Vagina (tissue), 2 donors: ENCODE results near the gene RUNX3. TPM values are rescaled to one million over a fixed set of nuclear protein-coding genes. Genes with fewer than 3 reads are reported as not detected.

Experiments
- DNase-seq, 2 donors: peaks; one replicate each; pipeline ENCODE4 v3.0.0-alpha.2; 2017; ENCODE audit errors: extremely low spot score in 2 of 2
- H3K27ac ChIP-seq: fragments of 200-600 bp; sonication (generic); one replicate; pipeline ENCODE4 v1.5.1; 2019
- H3K27me3 ChIP-seq: fragments of 200-600 bp; sonication (generic); one replicate; pipeline ENCODE4 v1.5.1; 2019
- H3K36me3 ChIP-seq, 2 donors: fragments of 200-600 bp; sonication (generic); one replicate each; pipeline ENCODE4 v1.5.1; 2017 to 2019
- H3K4me1 ChIP-seq: fragments of 200-600 bp; sonication (generic); one replicate; pipeline ENCODE4 v1.5.1; 2019
- H3K4me3 ChIP-seq, 2 donors: fragments of 200-600 bp; sonication (generic); 1 replicate in 1 of 2; 2 replicates in 1 of 2; pipeline ENCODE4 v1.5.1; 2016 to 2019
- H3K9me3 ChIP-seq: fragments of 200-600 bp; sonication (generic); one replicate; pipeline ENCODE4 v1.5.1; 2019
- POLR2A ChIP-seq, 2 donors: fragments of 450-650 bp; IDR thresholded peaks; one replicate each; pipeline ENCODE4 v1.6.1; 2017; ENCODE audit warnings: antibody characterized with exemption in 2 of 2, mild to moderate bottlenecking in 2 of 2, moderate library complexity in 2 of 2
- POLR2AphosphoS5 ChIP-seq, 2 donors: sonication (generic); formaldehyde crosslinking; IDR thresholded peaks; one replicate each; pipeline ENCODE4 v1.9.0; 2017; ENCODE audit warnings: antibody characterized with exemption in 2 of 2, mild to moderate bottlenecking in 2 of 2, low read depth in 1 of 2; ENCODE audit not compliant: insufficient read depth in 1 of 2
- intact Hi-C: fragments of 100-400 bp; cut with DNase I; formaldehyde crosslinking; loops from one replicate; pipeline ENCODE4 v1.15.1; 2023
- total RNA-seq: library from RNA; depleted of rRNA; stranded (reverse); fragments of >200 nt; gene quantifications from one replicate; pipeline ENCODE4 v1.2.3, GENCODE V29; 2016
- TF ChIP-seq, protein P1 (sequence below), 3 experiments: fragments of 450-650 bp in 2 of 3; fragments of 200-600 bp in 1 of 3; sonication (generic) in 1 of 3; IDR thresholded peaks; one replicate each; pipeline ENCODE4 v1.5.1; 2017 to 2019; ENCODE audit warnings: antibody characterized with exemption in 3 of 3, mild to moderate bottlenecking in 2 of 3, moderate library complexity in 2 of 3

RUNX3 gene
- total RNA-seq, 1 donor from 2014 or later = 4.2 TPM

DNA sequence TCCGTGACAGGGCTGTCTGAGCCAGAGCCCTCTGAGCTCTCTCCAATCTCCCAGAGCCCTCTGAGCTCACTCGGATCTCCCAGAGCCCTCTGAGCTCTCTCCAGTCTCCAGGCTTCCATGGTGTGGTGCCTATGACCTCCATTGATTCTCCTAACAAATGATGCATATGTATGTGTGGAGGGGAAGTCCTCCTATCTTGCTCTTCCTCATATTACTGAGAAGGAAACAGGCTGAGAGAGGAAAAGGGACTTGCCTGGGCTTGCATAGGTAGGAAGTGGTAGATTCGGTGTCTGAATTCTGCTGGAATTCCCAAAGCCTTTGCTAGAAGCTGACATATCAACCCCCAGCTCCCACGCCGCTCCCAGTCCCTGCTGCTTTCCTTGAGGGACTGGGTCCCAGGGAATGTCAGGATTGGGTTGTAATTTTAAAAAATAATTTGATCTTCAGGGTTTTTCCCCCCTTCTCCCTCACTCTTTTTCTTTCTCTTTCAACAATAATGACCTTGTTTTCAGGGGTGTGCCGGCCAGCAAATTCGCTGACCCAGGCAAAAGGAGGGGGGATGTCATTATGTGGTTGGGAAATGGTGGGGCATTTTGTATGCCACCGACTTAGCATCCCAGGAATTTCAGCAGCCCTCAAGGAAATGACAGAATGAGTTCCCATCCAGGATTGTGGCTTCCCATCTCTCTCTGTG is 42.3 kb upstream of the RUNX3 start:
- no peaks in the 10 kb centered on the region for H3K27me3 ChIP-seq
- no peak overlapping the region for H3K27ac ChIP-seq

GRCh38 chr1:24970926-24971875 is 41.1 kb upstream of the RUNX3 start:
- peaks cover 5% of the 10 kb centered on the region for H3K9me3 ChIP-seq
- intact Hi-C loops = no loop called here
- H3K4me1 ChIP-seq = no peaks in the 10 kb centered on the region
- H3K36me3 ChIP-seq = no peaks in the 10 kb centered on the region
- H3K4me3 ChIP-seq = no peak overlapping the region
- TF ChIP-seq POLR2AphosphoS5 (IDR thresholded peaks at IDR 0.05; ENCODE audit: insufficient read depth in 1 of 2, low read depth in 1 of 2) (no peak), POLR2A (IDR thresholded peaks at IDR 0.05) (no peak)
- TF ChIP-seq, protein P1, sequence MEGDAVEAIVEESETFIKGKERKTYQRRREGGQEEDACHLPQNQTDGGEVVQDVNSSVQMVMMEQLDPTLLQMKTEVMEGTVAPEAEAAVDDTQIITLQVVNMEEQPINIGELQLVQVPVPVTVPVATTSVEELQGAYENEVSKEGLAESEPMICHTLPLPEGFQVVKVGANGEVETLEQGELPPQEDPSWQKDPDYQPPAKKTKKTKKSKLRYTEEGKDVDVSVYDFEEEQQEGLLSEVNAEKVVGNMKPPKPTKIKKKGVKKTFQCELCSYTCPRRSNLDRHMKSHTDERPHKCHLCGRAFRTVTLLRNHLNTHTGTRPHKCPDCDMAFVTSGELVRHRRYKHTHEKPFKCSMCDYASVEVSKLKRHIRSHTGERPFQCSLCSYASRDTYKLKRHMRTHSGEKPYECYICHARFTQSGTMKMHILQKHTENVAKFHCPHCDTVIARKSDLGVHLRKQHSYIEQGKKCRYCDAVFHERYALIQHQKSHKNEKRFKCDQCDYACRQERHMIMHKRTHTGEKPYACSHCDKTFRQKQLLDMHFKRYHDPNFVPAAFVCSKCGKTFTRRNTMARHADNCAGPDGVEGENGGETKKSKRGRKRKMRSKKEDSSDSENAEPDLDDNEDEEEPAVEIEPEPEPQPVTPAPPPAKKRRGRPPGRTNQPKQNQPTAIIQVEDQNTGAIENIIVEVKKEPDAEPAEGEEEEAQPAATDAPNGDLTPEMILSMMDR (IDR thresholded peaks at IDR 0.05) = no peak
- no peak overlapping the region for H3K27ac ChIP-seq
- no peaks in the 10 kb centered on the region for H3K27me3 ChIP-seq
- no peak for DNase-seq

More for the DNA sequence above, 42.3 kb upstream of the RUNX3 start:
- TF ChIP-seq, protein P1 (IDR thresholded peaks at IDR 0.05) = no peak
- TF ChIP-seq POLR2A (IDR thresholded peaks at IDR 0.05) = no peak
- TF ChIP-seq POLR2AphosphoS5 (IDR thresholded peaks at IDR 0.05; ENCODE audit: insufficient read depth in 1 of 2, low read depth in 1 of 2) = no peak
- no peak overlapping the region for H3K4me3 ChIP-seq
- DNase-seq = no peak
- peaks cover 5% of the 10 kb centered on the region for H3K9me3 ChIP-seq
- intact Hi-C loops = no loop called here
- H3K4me1 ChIP-seq = no peaks in the 10 kb centered on the region
- no peaks in the 10 kb centered on the region for H3K36me3 ChIP-seq

- Histone ChIP-seq H3K9me3 (peaks cover under 1% of the 10 kb centered on the region), H3K27ac (no peak overlapping the region), H3K4me3 (no peak overlapping the region), H3K4me1 (no peaks in the 10 kb centered on the region), H3K27me3 (no peaks in the 10 kb centered on the region), H3K36me3 (no peaks in the 10 kb centered on the region)
- TF ChIP-seq POLR2AphosphoS5 (IDR thresholded peaks at IDR 0.05; ENCODE audit: insufficient read depth in 1 of 2, low read depth in 1 of 2) (no peak), POLR2A (IDR thresholded peaks at IDR 0.05) (no peak)
- TF ChIP-seq, protein P1 (IDR thresholded peaks at IDR 0.05) = no peak
- intact Hi-C loops = no loop called here
- DNase-seq = no peak
Measured at GRCh38 chr1:24970399-24970753, 40.3 kb upstream of the RUNX3 start.

- Histone ChIP-seq H3K27ac (no peak overlapping the region), H3K9me3 (no peaks in the 10 kb centered on the region), H3K36me3 (no peaks in the 10 kb centered on the region), H3K4me1 (no peaks in the 10 kb centered on the region), H3K4me3 (no peak overlapping the region), H3K27me3 (no peaks in the 10 kb centered on the region)
- intact Hi-C loops = no loop called here
- DNase-seq = no peak
- TF ChIP-seq POLR2AphosphoS5 (IDR thresholded peaks at IDR 0.05; ENCODE audit: insufficient read depth in 1 of 2, low read depth in 1 of 2) (no peak), POLR2A (IDR thresholded peaks at IDR 0.05) (no peak)
- TF ChIP-seq, protein P1 (IDR thresholded peaks at IDR 0.05) = no peak
Measured at GRCh38 chr1:24969596-24970398, 39.7 kb upstream of the RUNX3 start.
